Gastroesophageal sphincter (tissue), 3 donors: ENCODE data around the gene NOL6.

ENCODE experiments used
- CTCF ChIP-seq, 4 experiments: fragments of 200-600 bp in 2 of 4; fragments of 450-650 bp in 2 of 4; sonication (generic) in 1 of 4; IDR thresholded peaks; one replicate each; pipeline ENCODE4 v1.5.1; 2017 to 2019; ENCODE audit warnings: antibody characterized with exemption in 4 of 4, mild to moderate bottlenecking in 2 of 4, moderate library complexity in 2 of 4
- POLR2AphosphoS5 ChIP-seq: sonication (generic); formaldehyde crosslinking; IDR thresholded peaks from one replicate; pipeline ENCODE4 v1.6.1; 2017; ENCODE audit warnings: antibody characterized with exemption

- TF ChIP-seq POLR2AphosphoS5 (no peak), CTCF (IDR thresholded peaks at IDR 0.05) (no peak)
These were observed 59.5 kb downstream of the NOL6 start for GRCh38 chr9:33414268-33414667.
